OCI-LY3 (cell line): ENCODE results near the gene MIB2.

Experiments
- H2AFZ ChIP-seq: fragments of 200-600, 300-600 bp; shearing (Covaris generic); 2 replicates; pipeline ENCODE4 v1.6.0; 2014; ENCODE audit warnings: antibody characterized with exemption, low read depth, low read length
- H3K27ac ChIP-seq: fragments of 200-600, 300-600 bp; sonication (generic); 2 replicates; pipeline ENCODE4 v1.5.1; 2014; ENCODE audit warnings: mild to moderate bottlenecking, low read length, moderate library complexity, mixed read lengths
- H3K27me3 ChIP-seq: fragments of 200-600, 300-600 bp; sonication (generic); 2 replicates; pipeline ENCODE4 v1.6.1; 2014; ENCODE audit warnings: low read depth, low read length, mixed read lengths
- H3K36me3 ChIP-seq: fragments of 200-600, 300-600 bp; sonication (generic); replicated peaks from 2 replicates; pipeline ENCODE3; 2014; ENCODE audit warnings: low read depth, low read length, mixed read lengths
- H3K4me1 ChIP-seq: fragments of 300-600, 200-600 bp; sonication (generic); 2 replicates; pipeline ENCODE4 v1.6.1; 2014; ENCODE audit warnings: low read length, mixed read lengths
- H3K4me2 ChIP-seq: fragments of 200-600, 300-600 bp; sonication (generic); 2 replicates; pipeline ENCODE4 v1.6.1; 2014; ENCODE audit warnings: low read length, mixed read lengths
- H3K4me3 ChIP-seq: fragments of 300-600, 200-600 bp; sonication (generic); 2 replicates; pipeline ENCODE4 v1.5.1; 2014; ENCODE audit warnings: antibody characterized with exemption, mild to moderate bottlenecking, low read length, moderate library complexity
- H3K79me2 ChIP-seq: fragments of 300-600, 200-600 bp; shearing (Covaris generic); 2 replicates; pipeline ENCODE4 v1.6.1; 2014; ENCODE audit warnings: mild to moderate bottlenecking, low read length, mixed read lengths
- H3K9ac ChIP-seq: fragments of 300-600, 200-600 bp; shearing (Covaris generic); 2 replicates; pipeline ENCODE4 v1.6.0; 2014; ENCODE audit warnings: mild to moderate bottlenecking, low read length, moderate library complexity
- H3K9me3 ChIP-seq: fragments of 200-600, 300-600 bp; shearing (Covaris generic); 2 replicates; pipeline ENCODE4 v1.6.1; 2014; ENCODE audit warnings: low read length, mixed read lengths; ENCODE audit not compliant: insufficient read depth
- H4K20me1 ChIP-seq: fragments of 200-600, 300-600 bp; sonication (generic); 2 replicates; pipeline ENCODE4 v1.6.1; 2016; ENCODE audit warnings: low read length, mixed read lengths; ENCODE audit not compliant: insufficient read depth
- EZH2phosphoT487 ChIP-seq: fragments of 200-600 bp; shearing (Covaris generic); IDR thresholded peaks from 2 replicates; pipeline ENCODE4 v1.6.1; 2018; ENCODE audit warnings: antibody characterized with exemption, mixed run types, low read depth
- TF ChIP-seq, protein P1 (sequence below): fragments of 200-600, 300-600 bp; sonication (generic); IDR thresholded peaks from 2 replicates; pipeline ENCODE4 v1.5.1; 2014; ENCODE audit warnings: antibody characterized with exemption, low read length, low read depth

MIB2 gene

DNA sequence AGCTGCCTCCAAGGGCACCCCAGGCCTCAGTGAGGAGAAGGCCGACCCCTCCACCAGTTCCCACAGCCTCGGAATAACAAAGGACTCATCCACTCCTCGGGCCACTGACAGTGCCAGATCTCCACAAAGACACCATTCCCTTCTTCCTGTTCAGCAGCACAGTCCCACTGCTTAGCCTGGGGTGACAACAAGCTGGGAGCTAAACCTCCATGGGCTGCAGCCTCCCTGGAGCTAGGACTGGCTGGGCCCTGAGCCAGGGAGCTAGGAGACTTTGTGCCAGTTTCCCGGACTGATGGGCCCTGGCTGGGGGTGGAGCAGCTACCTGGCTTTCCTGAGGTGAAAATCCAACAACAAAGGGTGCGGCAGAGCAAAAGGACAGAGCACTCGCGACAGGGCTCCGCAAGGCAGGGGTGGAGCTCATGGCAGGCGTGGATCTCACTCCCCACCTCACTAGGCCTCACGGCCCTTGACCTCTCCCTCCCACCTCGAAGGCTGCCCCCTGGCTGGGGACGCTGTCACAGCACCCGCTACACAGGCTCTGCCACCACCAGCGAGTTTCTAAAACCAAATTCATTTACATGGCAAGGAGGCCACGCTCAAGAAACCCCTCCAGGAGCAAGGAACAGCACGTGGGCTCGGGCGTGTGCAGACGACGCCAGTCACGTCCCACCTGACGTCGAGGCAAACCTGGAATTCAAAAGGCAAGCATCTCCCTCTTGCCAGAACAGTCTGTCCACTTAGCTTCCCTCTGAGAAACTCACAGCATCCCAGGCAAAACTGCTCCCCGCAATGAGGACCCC is 63.5 kb downstream of the MIB2 start:
- Histone ChIP-seq H3K4me2 (peak overlapping the region; percentile 97), H3K36me3 (no peaks in the 10 kb centered on the region), H3K79me2 (peaks cover 50% of the 10 kb centered on the region), H3K9me3 (no peaks in the 10 kb centered on the region), H3K4me1 (peaks cover 21% of the 10 kb centered on the region), H4K20me1 (no peaks in the 10 kb centered on the region), H3K27ac (peak overlapping the region; percentile 84), H3K9ac (peak overlapping the region; percentile 75), H2AFZ (no peak overlapping the region), H3K4me3 (peak overlapping the region; percentile 77), H3K27me3 (no peaks in the 10 kb centered on the region)
- TF ChIP-seq, protein P1, sequence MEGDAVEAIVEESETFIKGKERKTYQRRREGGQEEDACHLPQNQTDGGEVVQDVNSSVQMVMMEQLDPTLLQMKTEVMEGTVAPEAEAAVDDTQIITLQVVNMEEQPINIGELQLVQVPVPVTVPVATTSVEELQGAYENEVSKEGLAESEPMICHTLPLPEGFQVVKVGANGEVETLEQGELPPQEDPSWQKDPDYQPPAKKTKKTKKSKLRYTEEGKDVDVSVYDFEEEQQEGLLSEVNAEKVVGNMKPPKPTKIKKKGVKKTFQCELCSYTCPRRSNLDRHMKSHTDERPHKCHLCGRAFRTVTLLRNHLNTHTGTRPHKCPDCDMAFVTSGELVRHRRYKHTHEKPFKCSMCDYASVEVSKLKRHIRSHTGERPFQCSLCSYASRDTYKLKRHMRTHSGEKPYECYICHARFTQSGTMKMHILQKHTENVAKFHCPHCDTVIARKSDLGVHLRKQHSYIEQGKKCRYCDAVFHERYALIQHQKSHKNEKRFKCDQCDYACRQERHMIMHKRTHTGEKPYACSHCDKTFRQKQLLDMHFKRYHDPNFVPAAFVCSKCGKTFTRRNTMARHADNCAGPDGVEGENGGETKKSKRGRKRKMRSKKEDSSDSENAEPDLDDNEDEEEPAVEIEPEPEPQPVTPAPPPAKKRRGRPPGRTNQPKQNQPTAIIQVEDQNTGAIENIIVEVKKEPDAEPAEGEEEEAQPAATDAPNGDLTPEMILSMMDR, result peak; percentile 77
- no peak for TF ChIP-seq EZH2phosphoT487
